Panc1 (cell line): ENCODE data around the gene KRTAP2-2. TPM values are rescaled to one million over a fixed set of nuclear protein-coding genes. Genes with fewer than 3 reads are reported as not detected.

Experiments used
- ATAC-seq: fragments of 200-7000 bp; cut with Tn5 transposase; 2 replicates; pipeline ENCODE4 v1.9.1; 2020; ENCODE audit warnings: mild to moderate bottlenecking, moderate library complexity
- BruUV-seq: library from RNA; stranded (reverse); fragments of 400-500 nt; replicated peaks from 2 replicates; lab custom pipeline; 2021; lab: Mats Ljungman, UMichigan
- CTCF ChIA-PET: fragments of 300-600 bp; sonication (Branson Sonifier 250); formaldehyde crosslinking; loops from one replicate; lab custom pipeline; 2022; ENCODE audit warnings: antibody characterized with exemption; lab: Charles Lee
- POLR2A ChIA-PET: fragments of 300-600 bp; sonication (Branson Sonifier 250); formaldehyde crosslinking; loops from one replicate; lab custom pipeline; 2022; ENCODE audit warnings: antibody characterized with exemption; lab: Charles Lee
- DNase-seq: peaks from one replicate; pipeline ENCODE4 v3.0.0-alpha.2; 2010; ENCODE audit warnings: low read depth, low spot score
- H3K27ac ChIP-seq: 2 replicates; pipeline ENCODE4 v1.5.1; 2011; ENCODE audit warnings: mild to moderate bottlenecking, low read length, inconsistent platforms
- H3K27me3 ChIP-seq: fragments of 200-500 bp; sonication (Bioruptor generic); 2 replicates; pipeline ENCODE4 v1.6.0; 2014; ENCODE audit warnings: low read length, inconsistent platforms; ENCODE audit not compliant: control insufficient read depth, insufficient read depth
- H3K36me3 ChIP-seq: fragments of 200-500 bp; sonication (Bioruptor generic); 2 replicates; pipeline ENCODE4 v1.5.1; 2014; ENCODE audit warnings: inconsistent platforms, mild to moderate bottlenecking, low read length, moderate library complexity; ENCODE audit not compliant: control insufficient read depth, insufficient read depth
- H3K4me1 ChIP-seq: 2 replicates; pipeline ENCODE4 v1.5.1; 2011; ENCODE audit warnings: inconsistent platforms, mild to moderate bottlenecking, low read length, moderate library complexity; ENCODE audit not compliant: control insufficient read depth, insufficient read depth
- H3K4me3 ChIP-seq, 2 experiments: 2 replicates each; pipeline ENCODE4 v1.5.1; 2011 to 2012; ENCODE audit warnings: low read depth in 2 of 2, low read length in 2 of 2, mild to moderate bottlenecking in 2 of 2, inconsistent platforms in 1 of 2, moderate library complexity in 1 of 2
- H3K9me3 ChIP-seq: fragments of 200-500 bp; sonication (Bioruptor generic); 2 replicates; pipeline ENCODE4 v1.5.1; 2014; ENCODE audit warnings: low read depth, mild to moderate bottlenecking, inconsistent platforms, low read length, moderate library complexity; ENCODE audit not compliant: control insufficient read depth, insufficient read depth
- POLR2AphosphoS5 ChIP-seq: IDR thresholded peaks from 2 replicates; pipeline ENCODE4 v1.6.1; 2012; ENCODE audit warnings: mild to moderate bottlenecking, low read depth, low read length, moderate library complexity
- SIN3A ChIP-seq: IDR thresholded peaks from 2 replicates; pipeline ENCODE4 v1.6.1; 2012; ENCODE audit warnings: low read depth, mild to moderate bottlenecking, low read length, moderate library complexity, borderline replicate concordance; ENCODE audit not compliant: insufficient read depth
- TCF7L2 ChIP-seq: IDR thresholded peaks from 2 replicates; pipeline ENCODE4 v1.6.1; 2011; ENCODE audit warnings: mild to moderate bottlenecking, low read depth, low read length, inconsistent platforms
- in situ Hi-C: cut with HindIII; loops from 2 replicates; pipeline ENCODE4 v1.10.0; 2016; ENCODE audit warnings: low sequenced_read_pairs, low pct_unique_long_range_greater_than_20kb
- intact Hi-C: fragments of 100-400 bp; cut with micrococcal nuclease; formaldehyde crosslinking; loops from one replicate; pipeline ENCODE4 v1.10.0; 2022; ENCODE audit not compliant: unreplicated experiment
- total RNA-seq: library from RNA; stranded (reverse); gene quantifications from one replicate; pipeline ENCODE4 v1.2.1, GENCODE V29; 2021; ENCODE audit not compliant: unreplicated experiment
- TF ChIP-seq, protein P1 (sequence below), 2 experiments: IDR thresholded peaks; 2 replicates each; pipeline ENCODE4 v1.6.1; 2011 to 2012; ENCODE audit warnings: low read depth in 2 of 2, control low read depth in 1 of 2, low read length in 1 of 2, mild to moderate bottlenecking in 1 of 2, moderate library complexity in 1 of 2; ENCODE audit not compliant: insufficient read depth in 1 of 2
- TF ChIP-seq, protein P2 (sequence below): fragments of 450-650 bp; IDR thresholded peaks from 2 replicates; pipeline ENCODE4 v1.5.1; 2017; ENCODE audit warnings: mild to moderate bottlenecking

KRTAP2-2 gene
- total RNA-seq, 1 experiment from 2014 or later = not detected

DNA sequence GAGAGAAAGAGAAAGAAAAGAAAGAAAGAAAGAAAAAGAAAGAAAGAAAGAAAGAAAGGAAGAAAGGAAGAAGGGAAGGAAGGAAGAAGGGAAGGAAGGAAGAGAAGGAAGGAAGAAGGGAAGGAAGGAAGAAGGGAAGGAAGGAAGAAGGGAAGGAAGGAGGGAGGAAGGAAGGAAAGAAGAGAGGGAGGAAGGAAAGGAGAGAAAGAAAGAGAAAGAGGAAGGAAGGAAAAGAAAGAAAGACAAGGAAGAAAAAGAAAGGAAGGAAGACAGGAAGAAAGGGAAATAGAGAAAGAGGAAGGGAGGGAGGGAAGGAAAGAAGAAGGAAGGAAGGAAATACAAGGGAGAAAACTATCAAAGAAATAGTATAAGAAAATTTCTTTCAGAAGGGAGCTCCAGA is 21.8 kb upstream of the KRTAP2-2 start:
- TF ChIP-seq, protein P1, sequence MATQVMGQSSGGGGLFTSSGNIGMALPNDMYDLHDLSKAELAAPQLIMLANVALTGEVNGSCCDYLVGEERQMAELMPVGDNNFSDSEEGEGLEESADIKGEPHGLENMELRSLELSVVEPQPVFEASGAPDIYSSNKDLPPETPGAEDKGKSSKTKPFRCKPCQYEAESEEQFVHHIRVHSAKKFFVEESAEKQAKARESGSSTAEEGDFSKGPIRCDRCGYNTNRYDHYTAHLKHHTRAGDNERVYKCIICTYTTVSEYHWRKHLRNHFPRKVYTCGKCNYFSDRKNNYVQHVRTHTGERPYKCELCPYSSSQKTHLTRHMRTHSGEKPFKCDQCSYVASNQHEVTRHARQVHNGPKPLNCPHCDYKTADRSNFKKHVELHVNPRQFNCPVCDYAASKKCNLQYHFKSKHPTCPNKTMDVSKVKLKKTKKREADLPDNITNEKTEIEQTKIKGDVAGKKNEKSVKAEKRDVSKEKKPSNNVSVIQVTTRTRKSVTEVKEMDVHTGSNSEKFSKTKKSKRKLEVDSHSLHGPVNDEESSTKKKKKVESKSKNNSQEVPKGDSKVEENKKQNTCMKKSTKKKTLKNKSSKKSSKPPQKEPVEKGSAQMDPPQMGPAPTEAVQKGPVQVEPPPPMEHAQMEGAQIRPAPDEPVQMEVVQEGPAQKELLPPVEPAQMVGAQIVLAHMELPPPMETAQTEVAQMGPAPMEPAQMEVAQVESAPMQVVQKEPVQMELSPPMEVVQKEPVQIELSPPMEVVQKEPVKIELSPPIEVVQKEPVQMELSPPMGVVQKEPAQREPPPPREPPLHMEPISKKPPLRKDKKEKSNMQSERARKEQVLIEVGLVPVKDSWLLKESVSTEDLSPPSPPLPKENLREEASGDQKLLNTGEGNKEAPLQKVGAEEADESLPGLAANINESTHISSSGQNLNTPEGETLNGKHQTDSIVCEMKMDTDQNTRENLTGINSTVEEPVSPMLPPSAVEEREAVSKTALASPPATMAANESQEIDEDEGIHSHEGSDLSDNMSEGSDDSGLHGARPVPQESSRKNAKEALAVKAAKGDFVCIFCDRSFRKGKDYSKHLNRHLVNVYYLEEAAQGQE (IDR thresholded peaks at IDR 0.05; ENCODE audit: insufficient read depth in 1 of 2, low read depth in 2 of 2, low read length in 1 of 2) = no peak
- TF ChIP-seq POLR2AphosphoS5 (no peak), TCF7L2 (no peak), SIN3A (no peak)
- TF ChIP-seq, protein P2, sequence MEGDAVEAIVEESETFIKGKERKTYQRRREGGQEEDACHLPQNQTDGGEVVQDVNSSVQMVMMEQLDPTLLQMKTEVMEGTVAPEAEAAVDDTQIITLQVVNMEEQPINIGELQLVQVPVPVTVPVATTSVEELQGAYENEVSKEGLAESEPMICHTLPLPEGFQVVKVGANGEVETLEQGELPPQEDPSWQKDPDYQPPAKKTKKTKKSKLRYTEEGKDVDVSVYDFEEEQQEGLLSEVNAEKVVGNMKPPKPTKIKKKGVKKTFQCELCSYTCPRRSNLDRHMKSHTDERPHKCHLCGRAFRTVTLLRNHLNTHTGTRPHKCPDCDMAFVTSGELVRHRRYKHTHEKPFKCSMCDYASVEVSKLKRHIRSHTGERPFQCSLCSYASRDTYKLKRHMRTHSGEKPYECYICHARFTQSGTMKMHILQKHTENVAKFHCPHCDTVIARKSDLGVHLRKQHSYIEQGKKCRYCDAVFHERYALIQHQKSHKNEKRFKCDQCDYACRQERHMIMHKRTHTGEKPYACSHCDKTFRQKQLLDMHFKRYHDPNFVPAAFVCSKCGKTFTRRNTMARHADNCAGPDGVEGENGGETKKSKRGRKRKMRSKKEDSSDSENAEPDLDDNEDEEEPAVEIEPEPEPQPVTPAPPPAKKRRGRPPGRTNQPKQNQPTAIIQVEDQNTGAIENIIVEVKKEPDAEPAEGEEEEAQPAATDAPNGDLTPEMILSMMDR = no peak
- in situ Hi-C loops (no loop called here), intact Hi-C loops (no loop called here)
- ChIA-PET POLR2A (no interaction called here), CTCF (no interaction called here)
- no TSS peak for BruUV-seq
- Histone ChIP-seq H3K27me3 (0 out of 2 replicates have a peak, but pooled peaks cover 2% of the 10 kb centered on the region), H3K4me1 (no peaks in the 10 kb centered on the region), H3K9me3 (no peaks in the 10 kb centered on the region), H3K4me3 (no peak overlapping the region), H3K36me3 (no peaks in the 10 kb centered on the region), H3K27ac (no peak overlapping the region)
- DNase-seq = no peak
- ATAC-seq = no peak

- no TSS peak for BruUV-seq
- ChIA-PET POLR2A (no interaction called here), CTCF (interaction anchor here (0.5 kb wide), 1 partner anchor 9 kb away, joined by 3 read pairs; no protein-coding TSS in a partner anchor)
- H3K4me1 ChIP-seq = no peaks in the 10 kb centered on the region
- ATAC-seq (no peak), DNase-seq (no peak)
- no peaks in the 10 kb centered on the region for H3K9me3 ChIP-seq
- no peaks in the 10 kb centered on the region for H3K36me3 ChIP-seq
- H3K27me3 ChIP-seq = 0 out of 2 replicates have a peak, but pooled peaks cover 2% of the 10 kb centered on the region
- H3K4me3 ChIP-seq = no peak overlapping the region
- no peak overlapping the region for H3K27ac ChIP-seq
- intact Hi-C loops = no loop called here
- TF ChIP-seq, protein P2 = no peak
- in situ Hi-C loops = no loop called here
These were observed 18.6 kb upstream of the KRTAP2-2 start for GRCh38 chr17:41073676-41074075.
